ENCODE measurements around the gene IGSF5.
"Not testable (repeated sequence)": the region's sequence is repeated elsewhere in the genome, so short reads cannot be mapped to it uniquely, and the experiment has no call there.

Gene IGSF5

DNA sequence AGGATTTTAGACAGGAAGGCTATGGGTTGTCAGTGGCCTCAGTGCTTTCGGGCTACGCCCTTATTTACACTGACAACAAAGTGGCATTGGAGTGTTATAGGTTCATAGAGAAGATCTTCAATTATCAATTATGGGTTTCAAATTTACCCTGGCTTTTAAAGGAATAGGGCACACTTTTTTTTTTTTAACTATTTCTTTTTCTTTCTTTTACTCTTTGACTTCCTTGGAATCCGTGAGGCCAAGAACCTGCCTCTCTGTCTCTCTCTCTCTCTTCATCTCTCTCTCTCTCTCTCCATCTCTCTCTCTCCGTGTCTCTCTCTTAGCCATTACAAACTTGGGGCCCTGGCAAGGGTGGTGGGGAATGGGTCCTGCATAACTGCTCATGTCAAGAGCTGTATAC lies at the start of gene IGSF5:
Gene IGSF5, plus strand, starts transcription at position 301 of the 400 bp plus-strand sequence. CDS start 327 bp downstream, outside the sequence.
- DNase-seq (ENCODE audit: low spot score) = not testable (repeated sequence)

DNA sequence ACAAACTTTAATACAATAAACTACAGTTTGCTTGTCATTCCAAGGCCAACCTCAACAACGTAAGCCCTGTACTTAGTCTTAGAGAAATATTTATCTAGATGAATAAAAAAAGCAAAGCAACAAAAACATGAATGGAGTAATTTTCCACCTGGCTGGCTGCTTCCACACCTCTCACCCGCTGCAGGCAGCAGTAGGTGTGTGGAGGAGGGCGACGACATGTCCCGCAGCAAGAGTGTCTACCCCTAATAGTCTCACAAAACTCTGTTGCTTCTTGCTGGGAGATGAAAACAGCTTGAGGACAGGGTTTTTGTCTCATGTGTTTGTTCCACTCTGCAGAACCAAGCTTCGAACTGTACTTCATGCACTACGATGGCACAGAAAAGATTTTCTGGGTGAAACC lies 48.8 kb upstream of the IGSF5 start:
- no peak for DNase-seq (ENCODE audit: low spot score)

DNA sequence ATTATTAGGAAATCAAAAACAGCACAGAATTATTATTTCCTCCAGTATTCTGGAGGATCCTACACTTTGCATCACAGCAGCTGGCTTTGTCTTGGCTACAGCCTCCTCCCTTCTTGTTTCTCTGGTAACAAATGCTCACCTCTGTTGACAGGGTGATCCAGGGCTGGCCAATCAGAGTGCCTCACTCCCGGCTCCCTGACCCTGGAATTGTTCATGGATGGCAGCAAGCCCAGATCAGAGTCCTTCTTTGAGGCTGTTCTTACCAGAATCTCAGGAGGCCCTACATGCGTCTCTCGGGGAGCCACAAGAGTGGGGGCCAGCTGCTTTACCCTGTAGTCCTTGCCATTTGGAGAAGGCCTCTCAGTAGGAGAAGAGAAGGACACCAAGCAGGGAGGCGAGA lies 48.4 kb upstream of the IGSF5 start:
- no peak for DNase-seq (ENCODE audit: low spot score)

DNA sequence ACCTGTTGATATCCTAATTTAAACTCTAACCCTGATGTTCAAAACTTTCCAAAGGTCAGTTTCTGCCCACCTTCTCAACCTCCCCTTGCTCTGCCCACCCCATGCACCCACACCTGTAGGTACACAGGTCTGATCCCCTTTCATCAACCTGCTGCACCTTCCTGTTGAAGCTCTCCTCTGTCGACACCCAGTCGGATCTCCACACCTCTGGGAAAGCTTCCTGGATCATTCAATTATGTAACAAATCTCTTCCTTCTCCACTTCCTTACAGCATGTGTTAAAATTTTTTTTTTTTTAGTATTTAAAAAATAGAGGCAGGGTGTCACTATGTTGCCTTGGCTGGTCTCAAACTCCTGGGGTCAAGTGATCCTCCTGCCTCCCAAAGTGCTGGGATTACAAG lies 44.7 kb upstream of the IGSF5 start:
- no peak for DNase-seq (ENCODE audit: low spot score)

DNA sequence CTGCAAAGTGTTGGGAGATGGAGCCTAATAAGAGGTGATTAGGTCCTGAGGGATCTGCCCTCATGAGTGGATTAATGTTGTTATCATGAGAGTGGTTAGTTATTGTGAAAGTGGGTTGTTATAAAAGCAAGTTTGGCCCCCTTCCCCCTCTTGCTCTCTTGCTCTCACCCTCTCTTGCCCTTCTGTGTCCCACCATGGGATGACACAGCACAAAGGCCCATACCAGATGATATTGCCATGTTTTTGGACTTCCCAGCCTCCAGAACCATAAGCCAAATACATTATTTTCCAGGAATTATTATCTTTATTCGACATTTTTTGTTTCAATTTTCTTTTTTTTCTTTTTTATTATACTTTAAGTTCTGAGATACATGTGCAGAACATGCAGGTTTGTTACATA lies 41.4 kb upstream of the IGSF5 start:
- DNase-seq (ENCODE audit: low spot score) = no peak

DNA sequence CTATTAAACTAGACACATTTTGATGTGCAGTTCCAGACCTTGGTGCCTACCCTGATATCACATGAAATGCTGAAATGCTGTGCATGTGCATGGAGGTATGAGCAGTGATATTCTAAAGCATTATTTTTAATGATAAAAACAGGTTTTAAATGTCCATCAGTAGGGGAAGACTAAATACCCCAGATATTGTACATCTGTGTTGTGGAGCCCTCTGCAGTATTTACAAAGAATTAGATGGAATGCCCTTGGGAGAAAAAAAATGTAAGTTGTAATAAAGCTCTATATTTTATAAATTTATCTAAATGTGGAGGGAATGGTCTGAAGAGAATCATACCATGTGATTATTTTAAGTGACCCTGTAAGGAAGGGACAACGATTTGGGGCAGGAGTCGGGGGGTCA lies 39.1 kb upstream of the IGSF5 start:
- no peak for DNase-seq (ENCODE audit: low spot score)

DNA sequence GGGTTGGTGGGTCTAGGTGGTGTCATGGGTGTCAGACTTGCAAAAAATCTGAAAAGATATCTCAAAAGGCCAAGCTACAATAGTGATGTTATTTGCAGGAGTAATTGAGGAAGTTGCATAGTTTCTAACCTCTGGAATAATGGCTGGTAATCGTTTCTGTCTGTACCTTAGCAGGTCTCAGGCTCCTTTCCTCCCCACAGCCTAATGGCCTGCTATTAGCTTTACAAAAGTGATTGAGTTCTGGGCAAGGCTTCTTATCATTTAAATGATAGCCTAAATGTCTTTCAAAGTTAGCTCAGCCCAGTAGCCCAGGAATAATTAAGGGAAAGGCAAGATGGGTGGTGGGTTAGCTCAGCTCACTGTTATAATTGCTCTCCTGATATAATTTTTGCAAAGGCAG lies 37.7 kb upstream of the IGSF5 start:
- DNase-seq (ENCODE audit: low spot score) = no peak

DNA sequence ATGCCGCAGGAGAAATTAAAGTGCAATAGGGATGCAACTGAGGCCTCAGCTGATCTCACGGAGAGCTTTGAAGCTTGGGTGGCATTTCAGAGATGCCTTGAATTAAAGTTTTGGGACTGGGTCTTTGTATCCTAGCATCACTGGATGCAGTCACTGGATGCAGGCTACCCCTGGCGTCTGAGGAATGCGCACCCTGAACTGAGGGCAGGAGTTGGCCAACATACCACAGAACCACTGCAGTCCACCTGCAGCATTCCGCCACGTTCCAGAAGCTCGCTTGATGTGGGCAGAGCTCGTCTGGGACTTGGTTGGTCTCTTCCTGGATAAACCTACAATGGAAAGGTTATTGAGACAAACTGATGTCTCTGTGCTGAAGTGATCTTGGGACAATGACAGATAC lies 34.1 kb upstream of the IGSF5 start:
- no peak for DNase-seq (ENCODE audit: low spot score)

DNA sequence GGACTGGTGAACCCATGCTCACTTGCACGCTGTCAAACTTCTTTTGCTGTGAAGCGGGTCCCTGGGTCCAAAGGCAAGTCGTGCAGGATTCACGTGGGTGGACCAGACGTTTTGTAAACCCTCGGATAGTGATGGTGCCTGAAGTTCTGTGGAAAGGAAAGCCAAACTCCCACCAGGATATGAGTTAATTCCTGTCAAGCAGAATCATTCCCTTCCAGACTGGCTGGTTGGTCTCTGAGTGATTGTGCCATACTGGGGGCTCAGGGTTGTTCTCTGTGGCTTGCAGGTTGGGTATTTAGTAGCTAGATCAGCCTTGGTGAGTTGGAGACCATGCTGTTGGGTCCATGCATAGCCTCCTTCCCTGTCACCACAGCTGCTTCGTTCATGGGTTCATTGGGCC lies 32.7 kb upstream of the IGSF5 start:
- DNase-seq (ENCODE audit: low spot score) = no peak

DNA sequence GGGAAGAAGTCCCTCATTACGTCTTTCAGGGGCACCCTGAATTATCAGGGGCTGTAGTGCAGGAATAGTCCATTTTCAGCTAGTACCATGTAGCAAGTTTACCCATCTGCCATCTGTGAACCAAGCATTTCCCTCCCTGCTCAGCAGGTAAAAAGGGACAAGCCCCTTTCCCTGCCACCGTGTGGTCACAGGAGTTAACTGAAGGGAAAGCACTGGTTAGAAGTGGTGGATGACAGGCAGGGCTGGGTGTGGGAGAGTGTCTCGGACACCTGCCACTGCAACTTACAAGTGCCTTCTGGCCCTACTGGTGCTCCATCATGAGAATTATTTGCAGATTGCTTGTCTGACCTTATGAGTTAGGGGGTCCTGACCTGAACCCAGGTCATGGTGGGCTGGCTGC lies 32.0 kb upstream of the IGSF5 start:
- DNase-seq (ENCODE audit: low spot score) = no peak

DNA sequence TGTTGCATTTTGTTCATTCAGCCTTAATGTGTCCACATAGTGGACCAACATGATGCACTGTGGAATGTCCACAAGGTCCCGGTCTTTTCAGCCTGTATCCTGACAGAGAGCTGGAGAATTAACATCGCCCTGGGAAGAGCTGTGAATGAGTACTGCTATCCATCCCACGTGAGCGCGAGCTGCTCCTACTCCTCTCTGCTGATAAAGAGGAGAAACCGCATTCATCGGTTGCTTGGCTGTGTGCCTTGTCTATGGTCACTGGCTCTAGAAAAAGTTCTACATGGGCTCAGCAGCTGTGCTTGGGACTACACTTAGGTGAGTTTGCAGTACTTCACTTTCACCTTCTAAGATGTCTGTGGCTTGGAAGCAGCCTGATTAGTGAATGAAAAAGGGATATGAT lies 31.1 kb upstream of the IGSF5 start:
- no peak for DNase-seq (ENCODE audit: low spot score)

DNA sequence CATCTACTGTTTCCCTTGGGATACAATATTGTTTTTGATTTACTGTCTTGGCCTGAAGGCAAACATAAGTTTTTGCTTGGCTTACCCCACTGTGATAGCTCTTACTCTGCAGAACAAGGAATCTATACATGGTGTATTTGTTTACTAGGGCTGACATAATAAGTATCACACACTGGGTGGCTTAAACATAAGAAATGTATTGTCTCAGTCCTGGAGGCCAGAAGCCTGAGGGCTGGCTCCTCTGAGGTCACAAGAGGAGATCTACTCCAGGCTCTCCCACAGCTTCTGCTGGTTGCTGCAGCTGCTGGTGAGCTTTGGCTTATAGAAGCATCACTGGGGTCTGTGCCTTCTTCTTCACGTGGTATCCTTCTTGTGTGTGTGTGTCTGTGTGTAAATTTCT lies 30.7 kb upstream of the IGSF5 start:
- DNase-seq (ENCODE audit: low spot score) = no peak

DNA sequence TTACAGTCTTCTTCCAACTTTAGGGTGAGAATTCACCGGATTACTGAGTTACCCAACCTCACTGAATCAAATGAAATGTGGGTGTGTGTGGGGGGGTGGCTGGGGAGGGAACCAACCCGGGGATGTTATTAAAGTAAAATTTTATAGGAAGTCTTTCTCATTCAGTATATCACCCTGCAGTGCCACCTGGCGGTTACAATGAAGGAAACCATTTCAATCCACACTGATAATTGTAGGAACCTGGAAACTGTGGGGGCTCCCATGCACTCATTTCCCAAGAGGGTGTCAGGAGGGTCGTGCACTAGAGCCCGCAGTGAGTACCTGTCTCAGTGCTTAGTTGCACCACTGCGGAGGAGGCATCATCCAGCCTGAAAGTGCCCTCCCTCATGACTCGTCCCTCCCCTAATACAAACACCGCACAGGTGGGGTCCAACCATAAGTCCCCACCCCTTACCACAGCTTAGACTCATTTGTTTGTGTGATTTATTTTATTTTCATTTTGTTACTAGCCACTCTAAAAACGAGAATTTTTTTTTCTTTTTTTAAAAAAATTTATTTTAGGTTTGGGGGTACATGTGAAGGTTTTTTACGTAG lies 29.1 kb upstream of the IGSF5 start:
- DNase-seq (ENCODE audit: low spot score) = peak; percentile 36

DNA sequence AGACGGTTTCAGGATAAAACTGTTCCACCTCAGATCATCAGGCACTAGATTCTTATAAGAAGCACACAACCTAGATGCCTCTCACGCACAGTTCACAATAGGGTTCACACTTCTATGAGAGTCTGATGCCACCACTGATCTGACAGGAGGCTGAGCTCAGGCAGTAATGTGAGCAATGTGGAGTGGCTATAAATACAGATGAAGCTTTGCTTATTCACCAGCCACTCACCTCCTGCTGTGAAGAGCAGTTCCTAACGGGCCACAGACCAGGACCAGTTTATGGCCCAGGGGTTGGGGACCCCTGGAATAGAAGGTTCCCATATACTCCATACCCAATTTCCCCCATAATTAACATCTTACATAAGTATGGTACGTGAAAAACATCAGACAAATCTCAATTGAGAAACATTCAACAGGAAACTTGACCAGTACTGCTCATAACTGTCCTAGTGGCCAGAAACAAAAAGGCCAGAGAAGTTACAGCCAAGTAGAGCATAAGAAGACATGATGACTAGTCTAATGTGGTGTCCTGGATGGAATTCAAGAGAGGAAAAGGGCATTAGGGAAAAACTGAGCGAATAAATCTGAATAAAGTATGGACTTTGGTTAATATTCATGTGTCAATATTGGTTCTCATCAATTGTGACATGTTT lies 24.7 kb upstream of the IGSF5 start:
- DNase-seq (ENCODE audit: low spot score) = no peak

DNA sequence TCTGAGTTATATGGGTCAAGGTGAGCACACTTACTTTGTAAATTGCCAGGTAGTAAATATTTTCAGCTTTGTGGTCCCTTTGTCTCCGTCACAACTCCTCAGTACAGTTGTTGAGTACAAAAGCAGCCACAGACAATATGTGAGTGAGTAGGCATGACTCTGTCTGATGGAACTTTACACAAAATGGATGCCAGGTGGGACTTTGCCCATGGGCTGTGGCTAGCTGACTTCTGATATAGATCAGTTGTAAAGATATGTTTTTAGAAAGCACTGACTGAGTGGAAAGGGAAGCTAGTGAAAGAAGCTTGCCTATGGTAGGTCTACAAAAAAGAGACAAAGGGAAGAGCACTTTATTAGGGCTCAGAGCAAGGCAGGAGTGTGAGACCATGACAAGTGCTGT lies 23.1 kb upstream of the IGSF5 start:
- DNase-seq (ENCODE audit: low spot score) = no peak

DNA sequence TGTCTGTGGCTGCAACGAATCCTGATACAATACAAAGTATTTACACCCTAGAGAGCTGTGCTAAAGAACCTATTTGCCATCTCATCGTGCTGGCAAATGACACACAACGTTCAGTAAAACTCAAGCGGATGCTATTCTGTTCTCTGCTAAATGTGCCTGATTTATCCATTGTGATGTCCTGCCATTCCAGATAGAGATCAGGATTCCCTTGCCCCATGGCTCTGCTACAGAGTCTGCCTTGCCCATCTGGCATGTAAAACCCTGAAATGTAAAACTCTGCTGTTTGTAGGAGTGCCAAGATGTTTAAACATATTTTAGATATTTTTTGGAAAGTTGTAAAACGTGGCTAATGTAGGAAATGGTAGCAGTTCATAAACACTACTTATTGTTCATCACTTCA lies 20.0 kb upstream of the IGSF5 start:
- DNase-seq (ENCODE audit: low spot score) = no peak

DNA sequence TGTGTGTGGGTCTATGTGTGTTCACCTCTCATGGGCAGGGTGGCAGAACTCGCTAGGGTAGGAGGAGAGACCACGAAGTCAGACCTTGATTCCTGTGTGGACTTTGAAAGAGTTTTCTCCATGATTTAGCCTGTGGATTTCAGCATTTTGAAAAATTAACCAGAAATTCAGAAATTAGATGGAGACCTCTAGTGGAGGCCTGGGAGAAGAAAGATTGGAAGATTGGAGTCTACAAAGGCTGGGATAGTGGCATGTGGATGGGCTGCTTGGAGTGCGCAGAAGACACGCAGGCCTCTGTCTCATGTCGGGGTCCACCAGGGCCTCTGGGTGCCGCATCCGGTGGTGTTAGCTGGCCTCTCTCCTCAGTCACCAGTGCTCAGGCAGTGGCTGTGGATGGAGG lies 18.9 kb upstream of the IGSF5 start:
- DNase-seq (ENCODE audit: low spot score) = no peak

DNA sequence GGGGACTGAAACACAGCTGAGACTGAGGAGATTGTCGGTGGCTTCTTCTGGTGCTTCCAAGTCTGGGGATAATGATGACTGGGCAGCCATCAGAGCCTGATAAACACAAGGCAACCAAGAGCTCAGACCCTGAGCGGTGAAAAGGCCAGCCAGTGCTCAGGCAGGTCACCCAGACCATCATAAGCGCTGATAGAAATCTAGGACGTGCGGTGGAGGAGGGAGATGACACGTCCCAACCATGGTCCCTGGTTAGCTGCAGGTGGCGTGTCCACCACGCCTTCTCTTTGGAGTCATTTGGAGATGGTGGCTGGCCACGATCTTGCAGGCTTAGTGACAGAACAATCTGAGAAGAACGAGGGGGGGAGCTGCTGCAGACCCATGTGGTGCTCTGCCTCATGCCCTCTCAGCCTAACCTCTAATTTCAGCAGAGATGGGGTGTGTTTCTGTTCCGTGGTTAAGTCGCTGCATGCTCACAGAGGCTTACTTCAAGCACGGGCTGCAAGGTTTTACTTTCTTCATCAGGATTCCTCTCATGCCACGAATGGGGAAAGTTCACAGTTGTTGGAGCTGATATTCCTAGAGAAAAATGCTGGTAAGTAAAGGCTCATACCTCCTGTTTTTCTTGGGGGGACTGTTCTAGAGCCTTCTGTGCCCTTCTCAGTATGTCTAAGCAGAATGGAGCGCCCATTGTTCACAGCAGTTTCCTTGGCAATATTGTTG lies 17.4 kb upstream of the IGSF5 start:
- DNase-seq (ENCODE audit: low spot score) = no peak

DNA sequence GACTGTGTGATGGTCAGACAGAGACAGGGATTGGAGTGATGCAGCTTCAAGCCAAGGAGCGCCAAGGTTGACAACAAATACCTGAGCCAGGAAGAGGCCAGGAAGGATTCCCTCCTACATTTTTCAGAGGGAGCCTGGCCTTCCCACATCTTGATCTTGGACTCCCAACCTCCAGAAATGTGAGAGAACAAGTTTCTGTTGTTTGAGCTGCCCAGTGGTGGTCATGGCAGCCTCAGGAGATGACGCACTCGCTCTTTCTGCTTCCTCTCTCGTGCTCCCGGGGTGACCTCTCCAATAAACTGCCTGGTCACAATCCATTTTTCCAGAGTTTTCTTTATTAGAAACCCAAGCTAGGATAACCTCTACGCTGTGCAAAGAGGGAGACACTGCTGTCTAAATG lies 16.6 kb upstream of the IGSF5 start:
- no peak for DNase-seq (ENCODE audit: low spot score)

DNA sequence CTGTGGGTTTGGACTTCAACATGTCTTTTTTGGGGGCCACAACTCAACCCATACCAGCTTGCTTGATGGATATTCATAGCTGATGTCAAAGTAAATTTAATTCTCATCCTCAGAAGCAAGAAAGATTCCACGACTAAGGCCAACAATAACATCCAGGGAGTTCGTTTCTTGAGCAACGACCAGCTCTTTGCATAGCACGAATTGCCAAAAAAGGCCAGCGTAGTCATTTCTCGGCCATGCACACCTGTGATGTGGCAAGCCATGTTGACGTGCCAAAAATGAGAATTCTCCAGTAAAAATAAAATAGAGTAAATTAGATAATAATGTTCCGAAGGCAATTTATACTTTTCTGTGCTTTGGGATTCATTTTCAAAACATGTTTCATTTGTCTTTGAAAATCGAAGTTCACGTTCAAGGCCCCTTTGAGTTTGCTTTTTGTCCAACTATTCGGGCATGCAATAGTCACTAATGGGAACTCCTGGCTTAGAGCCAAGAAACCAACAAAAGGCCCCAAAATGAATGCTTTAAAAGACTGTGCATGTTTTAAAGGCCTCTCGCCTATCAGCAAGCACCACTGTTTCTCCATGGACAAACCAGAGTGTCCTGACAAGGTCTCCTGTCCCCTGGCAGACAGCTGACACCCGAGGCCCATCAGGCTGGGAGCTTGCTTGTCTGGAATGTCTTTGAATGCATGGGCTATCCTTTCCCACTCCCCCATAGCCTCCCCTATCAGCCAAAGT lies 14.4 kb upstream of the IGSF5 start:
- no peak for DNase-seq (ENCODE audit: low spot score)

DNA sequence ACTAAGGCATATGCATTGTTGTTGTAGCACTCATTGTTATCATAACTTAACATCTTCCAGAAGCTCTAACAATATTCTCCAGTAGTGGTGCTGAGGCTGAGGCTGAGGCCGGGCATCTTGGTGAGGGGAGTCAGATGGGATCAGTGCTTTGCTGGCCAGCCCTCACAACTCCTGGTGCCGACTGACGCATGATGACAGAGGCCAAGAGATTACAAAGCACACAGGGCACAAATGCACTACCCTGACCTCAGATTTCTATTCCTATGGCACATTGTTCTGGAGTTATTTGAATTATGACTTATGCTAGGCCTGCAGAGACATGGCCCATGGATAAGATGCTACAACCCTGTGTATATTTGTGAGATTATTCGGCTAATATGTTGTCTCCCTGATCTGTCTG lies 8.3 kb upstream of the IGSF5 start:
- DNase-seq (ENCODE audit: low spot score) = no peak

DNA sequence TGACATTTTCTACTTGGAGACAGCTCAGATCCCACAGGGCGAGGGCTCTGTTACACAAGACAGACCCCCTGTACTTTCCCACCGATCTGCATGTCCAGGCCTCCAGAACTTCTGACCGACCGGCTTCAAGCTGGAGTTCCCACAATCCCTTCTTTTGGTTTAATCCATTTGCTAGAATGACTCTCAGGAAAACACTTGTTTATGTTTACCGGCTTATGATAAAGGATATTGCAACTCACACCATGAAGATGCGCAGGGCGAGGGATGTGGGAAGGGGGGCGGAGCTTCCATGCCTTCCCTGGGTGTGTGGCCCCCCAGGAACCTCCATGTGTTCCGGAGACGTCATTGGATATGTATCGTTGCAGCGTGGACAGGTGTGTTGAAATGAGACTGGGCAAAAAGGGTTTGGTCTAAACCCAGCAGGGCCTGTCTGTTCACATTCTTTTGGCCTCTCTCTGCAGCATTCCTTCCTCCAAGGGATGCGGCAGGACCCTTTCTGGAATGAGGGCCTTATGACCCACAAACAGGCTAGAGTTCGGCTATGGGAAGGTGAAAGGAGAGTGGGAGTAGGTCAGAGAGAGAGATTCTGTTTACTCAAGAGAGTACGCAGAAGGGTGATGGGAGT lies 7.5 kb upstream of the IGSF5 start:
- no peak for DNase-seq (ENCODE audit: low spot score)

DNA sequence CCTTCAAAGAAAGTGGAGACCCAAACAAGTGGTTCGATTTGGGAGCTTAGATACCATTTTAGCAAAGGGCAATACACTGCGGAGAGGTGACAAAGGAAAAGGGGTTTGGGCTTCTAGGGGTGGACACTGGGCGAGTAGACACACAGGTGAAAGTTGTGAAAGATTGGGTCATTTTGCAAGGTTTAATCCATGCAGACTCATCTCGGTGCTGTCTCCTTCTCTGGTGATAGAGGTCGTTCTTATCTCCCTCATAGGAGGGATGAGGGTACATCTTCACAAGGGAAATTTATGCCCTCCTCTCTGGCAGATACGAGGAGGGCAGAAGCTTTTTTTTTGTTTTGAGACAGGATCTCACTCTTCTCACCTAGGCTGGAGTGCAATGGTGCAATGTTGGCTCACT lies 6.4 kb upstream of the IGSF5 start:
- no peak for DNase-seq (ENCODE audit: low spot score)
